Neutrophil (primary cell): ENCODE data around the gene ATP5F1E.

Experiments used
- H3K27ac ChIP-seq: fragments of 200-600 bp; sonication (generic); 2 replicates; pipeline ENCODE4 v1.5.1; 2016; ENCODE audit warnings: mild to moderate bottlenecking, moderate library complexity
- H3K27me3 ChIP-seq: fragments of 200-600 bp; sonication (generic); 2 replicates; pipeline ENCODE4 v1.6.0; 2016; ENCODE audit warnings: mild to moderate bottlenecking
- H3K36me3 ChIP-seq: fragments of 200-600 bp; sonication (generic); 2 replicates; pipeline ENCODE4 v1.5.1; 2017
- H3K4me1 ChIP-seq, 2 experiments: fragments of 200-600 bp in 1 of 2; sonication (generic) in 1 of 2; 1 replicate in 1 of 2; 2 replicates in 1 of 2; pipeline versions ENCODE4 v1.5.1 to v1.6.1; 2013 to 2016; ENCODE audit warnings: low read depth in 1 of 2, low read length in 1 of 2, mild to moderate bottlenecking in 1 of 2, moderate library complexity in 1 of 2; ENCODE audit not compliant: control insufficient read depth in 1 of 2, insufficient read depth in 1 of 2
- H3K4me3 ChIP-seq, 2 experiments: fragments of 200-600 bp in 1 of 2; sonication (generic) in 1 of 2; 1 replicate in 1 of 2; 2 replicates in 1 of 2; pipeline ENCODE4 v1.5.1; 2013 to 2016; ENCODE audit warnings: low read depth in 1 of 2, low read length in 1 of 2, mild to moderate bottlenecking in 1 of 2, moderate library complexity in 1 of 2
- H3K9me3 ChIP-seq: fragments of 200-600 bp; sonication (generic); 2 replicates; pipeline ENCODE4 v1.5.1; 2016
- TF ChIP-seq, protein P1 (sequence below): fragments of 200-600 bp; sonication (generic); IDR thresholded peaks from 2 replicates; pipeline ENCODE4 v1.5.1; 2016; ENCODE audit warnings: antibody characterized with exemption

The ATP5F1E gene

DNA sequence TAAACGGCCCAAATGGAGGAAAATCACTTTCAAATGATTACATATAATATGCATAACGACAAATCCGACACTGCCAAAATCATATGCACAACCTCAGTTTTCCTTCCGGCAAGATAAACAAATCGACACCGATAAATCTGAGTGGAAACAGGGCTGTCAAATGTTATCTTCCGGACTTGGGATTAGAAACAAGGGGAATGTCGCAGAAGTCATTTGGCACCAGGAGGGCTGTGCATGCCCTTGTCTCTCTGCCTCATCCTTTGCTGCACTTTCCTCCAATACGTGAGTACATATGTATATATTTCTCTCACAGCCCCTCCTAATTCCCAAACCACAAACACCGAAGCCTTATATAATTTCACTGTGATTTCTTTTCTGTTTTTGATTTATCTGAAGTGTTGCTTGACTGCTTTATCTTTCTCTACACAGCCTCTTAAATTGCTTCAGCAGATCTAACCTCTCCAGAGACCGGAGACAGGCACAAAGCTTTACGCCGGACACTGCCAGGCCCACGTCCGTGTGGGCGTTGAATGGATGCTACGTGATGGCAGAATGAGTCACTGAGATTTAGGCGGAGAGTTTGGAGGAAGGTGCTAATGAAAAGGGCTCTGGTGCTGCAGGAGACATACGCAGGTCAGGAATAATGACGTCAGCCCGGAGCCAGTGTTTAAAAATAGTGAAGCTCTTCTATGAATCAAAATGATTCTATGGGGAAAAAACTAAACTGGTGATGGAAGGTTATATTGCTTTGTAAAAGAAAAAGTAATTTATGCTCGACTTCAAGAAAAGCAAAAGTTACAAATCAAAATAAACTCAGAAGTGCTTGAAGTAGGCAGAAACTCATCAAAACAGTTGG, 31.5 kb upstream of the ATP5F1E start:
- no peak overlapping the region for H3K4me3 ChIP-seq
- no peaks in the 10 kb centered on the region for H3K36me3 ChIP-seq
- TF ChIP-seq, protein P1, sequence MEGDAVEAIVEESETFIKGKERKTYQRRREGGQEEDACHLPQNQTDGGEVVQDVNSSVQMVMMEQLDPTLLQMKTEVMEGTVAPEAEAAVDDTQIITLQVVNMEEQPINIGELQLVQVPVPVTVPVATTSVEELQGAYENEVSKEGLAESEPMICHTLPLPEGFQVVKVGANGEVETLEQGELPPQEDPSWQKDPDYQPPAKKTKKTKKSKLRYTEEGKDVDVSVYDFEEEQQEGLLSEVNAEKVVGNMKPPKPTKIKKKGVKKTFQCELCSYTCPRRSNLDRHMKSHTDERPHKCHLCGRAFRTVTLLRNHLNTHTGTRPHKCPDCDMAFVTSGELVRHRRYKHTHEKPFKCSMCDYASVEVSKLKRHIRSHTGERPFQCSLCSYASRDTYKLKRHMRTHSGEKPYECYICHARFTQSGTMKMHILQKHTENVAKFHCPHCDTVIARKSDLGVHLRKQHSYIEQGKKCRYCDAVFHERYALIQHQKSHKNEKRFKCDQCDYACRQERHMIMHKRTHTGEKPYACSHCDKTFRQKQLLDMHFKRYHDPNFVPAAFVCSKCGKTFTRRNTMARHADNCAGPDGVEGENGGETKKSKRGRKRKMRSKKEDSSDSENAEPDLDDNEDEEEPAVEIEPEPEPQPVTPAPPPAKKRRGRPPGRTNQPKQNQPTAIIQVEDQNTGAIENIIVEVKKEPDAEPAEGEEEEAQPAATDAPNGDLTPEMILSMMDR, result no peak
- peaks cover 86% of the 10 kb centered on the region for H3K27me3 ChIP-seq
- H3K4me1 ChIP-seq, result no peaks in the 10 kb centered on the region
- no peaks in the 10 kb centered on the region for H3K9me3 ChIP-seq
- H3K27ac ChIP-seq, result no peak overlapping the region

DNA sequence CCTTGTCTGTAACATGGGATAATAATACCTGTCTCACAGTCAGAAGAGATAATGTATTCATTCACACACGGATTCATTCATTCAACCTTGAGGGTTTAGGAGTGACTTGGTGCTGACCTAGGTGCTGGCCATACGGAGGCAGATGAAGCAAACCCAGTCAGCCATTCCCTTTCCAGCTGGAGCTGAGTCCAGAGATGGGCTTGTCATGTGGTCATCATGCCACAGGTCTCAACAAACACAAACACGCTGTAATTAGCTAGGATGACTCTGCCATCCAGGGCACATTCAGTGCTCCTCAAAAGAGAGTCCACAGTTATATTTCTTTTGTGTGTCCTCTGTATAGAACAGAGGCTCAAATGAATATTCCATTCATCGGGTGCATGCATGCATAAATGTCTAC, 29.9 kb upstream of the ATP5F1E start:
- no peaks in the 10 kb centered on the region for H3K9me3 ChIP-seq
- TF ChIP-seq, protein P1, result no peak
- H3K36me3 ChIP-seq, result no peaks in the 10 kb centered on the region
- no peak overlapping the region for H3K27ac ChIP-seq
- H3K4me1 ChIP-seq, result no peaks in the 10 kb centered on the region
- H3K4me3 ChIP-seq, result no peak overlapping the region
- H3K27me3 ChIP-seq, result peaks cover 91% of the 10 kb centered on the region

DNA sequence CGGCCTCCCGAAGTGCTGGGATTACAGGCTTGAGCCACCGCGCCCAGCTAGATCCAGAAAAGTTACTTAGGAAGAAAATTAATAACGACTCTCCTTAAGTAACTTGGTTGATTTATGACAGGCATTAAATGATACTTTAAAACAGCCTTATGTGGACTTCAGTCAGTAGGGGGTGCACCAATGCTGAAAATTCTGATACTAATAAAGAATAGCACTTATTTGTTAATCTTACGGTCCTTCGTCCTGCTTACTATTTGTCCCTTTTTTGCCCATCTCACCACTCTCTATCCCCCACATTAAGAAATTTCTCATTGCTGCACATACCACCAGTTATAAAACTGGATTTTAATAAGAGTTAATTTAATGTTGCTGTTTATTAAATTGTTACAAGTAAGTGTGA, 23.2 kb upstream of the ATP5F1E start:
- no peak overlapping the region for H3K27ac ChIP-seq
- H3K9me3 ChIP-seq, result no peaks in the 10 kb centered on the region
- H3K4me3 ChIP-seq, result no peak overlapping the region
- no peaks in the 10 kb centered on the region for H3K36me3 ChIP-seq
- peaks cover 80% of the 10 kb centered on the region for H3K27me3 ChIP-seq
- TF ChIP-seq, protein P1, result no peak
- peaks cover 0 to 3% of the 10 kb centered on the region in 2 experiments for H3K4me1 ChIP-seq

DNA sequence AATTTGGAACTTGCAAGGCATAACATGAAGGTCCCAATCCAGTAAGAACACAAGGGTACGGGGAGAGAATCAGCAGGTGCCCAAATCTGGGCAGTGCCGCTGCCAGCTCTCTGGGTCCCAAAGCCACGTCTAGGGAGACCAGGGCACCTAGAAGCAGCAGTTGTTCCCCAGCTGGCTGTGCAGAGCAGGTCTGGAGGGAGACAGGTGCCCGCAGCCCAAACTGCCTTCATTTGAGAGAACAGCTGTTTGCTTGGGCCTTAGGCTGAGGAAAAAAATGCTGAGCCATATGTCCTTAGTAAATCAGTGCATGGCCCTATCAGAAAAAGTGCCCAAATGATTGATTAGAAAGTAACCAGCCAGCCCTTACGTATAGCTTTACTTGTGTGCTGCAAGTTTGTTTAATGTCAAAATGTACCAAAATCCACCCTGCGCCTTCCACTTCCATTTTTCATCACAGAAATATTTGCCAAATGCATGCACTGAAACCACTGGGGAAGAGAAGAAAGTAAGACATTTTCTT, 19.6 kb upstream of the ATP5F1E start:
- Histone ChIP-seq H3K27me3 (peaks cover 63% of the 10 kb centered on the region), H3K4me3 (no peak overlapping the region), H3K27ac (no peak overlapping the region), H3K9me3 (no peaks in the 10 kb centered on the region), H3K36me3 (no peaks in the 10 kb centered on the region), H3K4me1 (peaks cover 0 to 3% of the 10 kb centered on the region in 2 experiments)
- TF ChIP-seq, protein P1, result no peak

DNA sequence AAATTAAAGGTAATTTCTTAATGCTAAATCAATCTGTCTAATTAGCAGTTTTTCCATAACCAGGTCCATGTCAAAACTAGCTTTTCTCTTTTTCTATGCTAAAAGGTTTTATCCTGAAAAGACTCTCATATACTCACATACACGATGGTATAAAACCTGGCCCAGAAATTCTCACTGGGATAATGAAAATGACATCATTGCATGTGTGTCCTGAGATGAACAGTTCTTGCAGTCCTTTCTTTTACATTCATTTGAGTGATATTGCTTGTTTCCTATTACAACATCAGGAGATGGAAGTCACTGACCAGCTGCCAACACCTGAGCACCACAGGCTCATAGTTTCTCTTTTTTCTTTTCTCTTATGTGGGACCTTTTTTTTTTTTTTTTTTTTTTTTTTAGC, 18.3 kb upstream of the ATP5F1E start:
- no peaks in the 10 kb centered on the region for H3K36me3 ChIP-seq
- no peak overlapping the region for H3K27ac ChIP-seq
- peaks cover 53% of the 10 kb centered on the region for H3K27me3 ChIP-seq
- H3K9me3 ChIP-seq, result no peaks in the 10 kb centered on the region
- TF ChIP-seq, protein P1, result no peak
- H3K4me1 ChIP-seq, result peaks cover 0 to 3% of the 10 kb centered on the region in 2 experiments
- H3K4me3 ChIP-seq, result no peak overlapping the region
